Measurements from ENCODE around the gene TRPV5.

TRPV5 gene

DNA sequence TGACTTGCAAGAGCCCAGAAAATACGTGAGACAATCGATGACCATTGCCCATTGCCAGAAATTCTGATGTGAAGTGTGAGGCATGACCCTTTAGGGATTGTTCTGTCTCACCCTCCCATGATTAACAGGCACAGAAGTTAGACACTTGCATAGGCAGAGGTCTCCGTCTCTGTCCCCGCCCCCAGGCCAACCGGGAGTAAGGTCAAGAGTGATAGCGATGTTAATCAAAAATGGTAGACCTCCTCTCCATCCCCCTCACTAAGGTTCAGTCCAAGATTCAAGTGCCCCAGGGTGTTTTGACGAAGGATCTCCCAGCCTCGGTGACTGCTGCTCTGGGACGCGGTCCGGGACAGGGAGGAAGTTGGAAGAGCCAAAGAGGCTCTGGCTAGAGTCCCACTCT lies 25.3 kb downstream of the TRPV5 start:
- DNase-seq, result no peak

GRCh38 chr7:142906643-142907042 lies 26.9 kb downstream of the TRPV5 start:
- no peak for DNase-seq

DNA sequence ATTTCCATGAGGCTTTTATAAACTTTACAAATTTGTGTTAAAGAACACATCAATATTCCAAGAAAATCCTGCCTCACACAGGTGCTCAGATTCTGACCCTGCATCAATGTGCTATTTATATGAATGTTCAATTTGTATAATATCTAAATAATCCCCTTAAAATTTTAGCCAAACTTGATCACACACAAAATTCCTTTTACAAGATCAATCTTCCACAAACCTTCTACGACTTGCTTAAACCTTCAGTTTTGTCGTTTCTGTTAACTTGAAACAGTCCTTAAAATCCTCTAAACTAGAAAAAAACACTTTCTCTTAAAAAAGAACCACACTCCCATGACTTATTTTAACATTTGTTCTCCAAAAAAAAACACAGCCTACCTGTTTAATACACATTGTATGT lies 27.8 kb downstream of the TRPV5 start:
- DNase-seq, result no peak

DNA sequence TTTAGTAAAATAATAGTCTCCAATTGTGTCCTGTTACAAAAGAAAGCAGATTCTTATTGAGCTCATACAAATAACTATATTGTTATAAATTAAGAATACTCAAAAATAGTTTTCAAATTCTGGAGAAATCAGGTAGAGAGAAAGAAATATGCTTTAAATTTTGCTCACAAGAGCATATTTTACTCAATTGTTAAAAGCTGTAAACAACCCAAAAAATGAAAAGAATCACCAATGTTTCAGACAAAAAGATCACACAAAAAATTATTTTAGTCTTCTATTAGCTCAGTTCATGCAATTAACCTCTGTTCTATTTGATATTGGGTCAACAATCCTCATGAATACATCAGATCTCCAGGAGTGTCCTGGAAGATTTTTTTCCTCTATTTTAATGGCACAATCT lies 29.4 kb downstream of the TRPV5 start:
- DNase-seq, result no peak

DNA sequence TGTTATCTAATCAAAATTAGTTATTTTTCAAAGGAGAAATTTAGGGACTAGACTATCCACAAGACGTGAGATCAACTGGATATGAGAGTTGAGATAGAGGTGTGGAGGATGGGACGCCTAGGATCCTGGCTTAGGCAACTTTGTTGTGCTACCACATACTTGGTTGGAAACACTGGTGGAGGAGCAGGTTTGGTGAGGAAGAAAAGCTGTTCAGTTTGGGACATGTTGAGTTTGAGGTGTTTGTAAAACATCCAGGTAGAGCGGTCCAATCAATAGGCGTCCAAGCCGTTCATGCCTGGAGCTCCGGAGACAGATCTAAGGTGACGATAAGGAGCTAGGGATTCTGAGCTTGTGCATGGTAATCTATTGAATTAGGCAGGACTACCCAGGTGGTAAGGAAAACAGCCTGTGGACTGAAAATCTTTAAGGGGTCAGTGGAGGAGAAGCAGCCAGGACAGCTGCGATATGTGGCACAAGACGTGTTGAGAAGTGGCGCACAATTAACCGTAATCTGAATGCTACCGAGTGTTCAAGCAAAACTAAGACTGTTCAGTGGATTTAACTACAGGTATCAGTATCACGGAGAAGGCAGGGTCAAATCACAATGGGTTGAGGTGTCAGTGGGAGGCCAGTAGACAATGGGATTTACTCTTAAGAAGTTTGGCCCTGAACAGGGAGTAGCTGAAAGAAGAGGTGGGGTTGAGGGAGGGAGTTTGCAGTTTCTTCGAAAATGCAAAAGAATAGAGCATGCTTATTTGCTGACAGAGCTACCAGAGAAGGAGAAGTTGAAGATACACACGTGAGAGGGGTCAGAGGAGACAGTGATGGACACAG lies 31.9 kb downstream of the TRPV5 start:
- no peak for DNase-seq

DNA sequence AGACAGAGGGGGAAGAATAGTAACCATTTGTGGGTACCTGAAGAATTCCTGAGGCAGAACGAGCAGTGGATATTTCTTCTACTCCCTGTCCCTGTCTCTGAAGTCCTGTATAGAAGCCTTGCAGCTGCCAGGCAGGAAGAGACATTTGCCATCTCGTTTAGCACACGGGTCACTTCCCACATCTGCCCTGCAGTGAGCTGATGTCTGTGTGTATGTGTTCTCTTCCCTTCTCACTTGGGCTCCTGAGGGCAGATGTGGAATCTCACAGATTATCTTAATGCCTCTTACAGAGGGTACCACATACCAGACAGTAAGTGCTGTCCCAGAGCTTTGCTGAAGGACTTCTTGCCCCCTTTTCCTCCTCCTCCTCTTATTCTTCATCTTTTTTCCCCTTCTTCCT lies 33.9 kb downstream of the TRPV5 start:
- no peak for DNase-seq

GRCh38 chr7:142898377-142899170 lies 35.0 kb downstream of the TRPV5 start:
- DNase-seq, result no peak

DNA sequence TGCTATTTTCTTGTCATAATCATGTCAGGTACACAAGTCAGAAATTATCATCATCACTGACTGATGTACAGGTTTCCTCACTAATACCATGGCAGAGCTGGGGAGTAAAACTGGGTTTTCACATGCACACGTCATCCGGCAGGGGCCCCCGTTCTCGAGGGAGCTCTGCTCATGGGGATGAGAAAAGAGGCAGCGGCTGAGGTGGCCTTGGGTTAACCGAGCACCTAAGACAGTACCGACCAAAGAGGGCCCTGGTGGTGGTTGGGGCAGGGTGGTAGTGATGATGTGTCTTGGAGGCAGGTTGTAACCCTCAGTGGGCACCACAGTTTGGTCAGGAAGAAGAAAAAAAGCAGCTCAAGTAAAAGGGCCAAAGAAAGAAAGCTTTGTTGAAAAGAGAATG lies 35.9 kb downstream of the TRPV5 start:
- DNase-seq, result no peak

DNA sequence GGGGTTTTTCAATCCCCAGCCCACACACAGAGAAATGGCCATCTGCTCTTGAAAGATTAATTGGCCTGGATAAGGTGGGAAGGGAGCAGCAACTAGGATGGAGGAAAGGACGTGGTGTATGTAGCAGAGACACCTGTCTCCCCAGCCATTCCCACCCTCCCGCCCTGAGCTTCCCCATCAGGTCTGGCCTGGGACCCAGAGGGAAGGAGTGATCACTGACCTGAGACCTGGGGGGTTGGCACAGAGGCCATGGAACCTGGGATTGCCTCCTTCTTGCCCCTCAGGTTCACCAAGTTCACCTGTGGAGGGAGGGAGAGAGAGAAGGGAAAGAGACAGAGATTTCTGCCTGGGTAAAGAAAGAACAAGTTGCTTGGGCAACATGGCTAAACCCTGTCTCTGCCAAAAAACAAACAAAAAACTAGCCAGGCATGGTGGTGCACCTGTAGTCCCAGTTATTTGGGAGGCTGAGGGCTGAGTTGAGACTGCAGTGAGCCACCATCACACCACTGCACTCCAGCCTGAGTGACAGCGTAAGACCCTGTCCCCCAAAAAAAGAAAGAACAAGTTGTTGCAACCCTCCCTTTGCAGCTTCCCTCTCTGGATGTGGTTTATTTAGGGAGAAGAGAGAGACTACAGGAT lies 36.7 kb downstream of the TRPV5 start:
- DNase-seq, result no peak

DNA sequence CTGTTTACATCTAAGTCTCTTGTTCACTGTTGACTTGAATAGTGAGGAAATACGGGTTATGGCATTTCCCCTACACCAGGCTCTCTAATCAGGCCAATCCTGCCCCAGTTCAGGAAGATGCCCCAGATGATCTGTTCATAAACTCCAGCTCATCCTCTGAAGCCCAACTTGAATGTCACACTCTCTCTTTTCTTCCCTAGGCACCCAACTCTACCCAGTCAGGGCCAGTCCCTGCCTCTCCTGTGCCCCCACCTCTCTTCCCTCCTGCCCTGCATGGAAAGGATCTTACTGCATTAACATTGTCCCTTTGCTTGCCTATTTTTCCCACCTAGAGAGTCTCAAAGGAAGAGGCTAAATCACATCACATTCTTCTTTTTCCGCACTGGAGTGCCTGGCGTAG lies 37.4 kb downstream of the TRPV5 start:
- DNase-seq, result no peak

- DNase-seq, result no peak
These were observed 38.5 kb downstream of the TRPV5 start for GRCh38 chr7:142894985-142895593.

GRCh38 chr7:142894112-142894984 lies 39.2 kb downstream of the TRPV5 start:
- DNase-seq, result no peak

- DNase-seq, result no peak
These were observed 40.6 kb downstream of the TRPV5 start for GRCh38 chr7:142892951-142893350.

GRCh38 chr7:142891490-142892082 lies 42.0 kb downstream of the TRPV5 start:
- no peak for DNase-seq

GRCh38 chr7:142890874-142891485 lies 42.6 kb downstream of the TRPV5 start:
- no peak for DNase-seq

DNA sequence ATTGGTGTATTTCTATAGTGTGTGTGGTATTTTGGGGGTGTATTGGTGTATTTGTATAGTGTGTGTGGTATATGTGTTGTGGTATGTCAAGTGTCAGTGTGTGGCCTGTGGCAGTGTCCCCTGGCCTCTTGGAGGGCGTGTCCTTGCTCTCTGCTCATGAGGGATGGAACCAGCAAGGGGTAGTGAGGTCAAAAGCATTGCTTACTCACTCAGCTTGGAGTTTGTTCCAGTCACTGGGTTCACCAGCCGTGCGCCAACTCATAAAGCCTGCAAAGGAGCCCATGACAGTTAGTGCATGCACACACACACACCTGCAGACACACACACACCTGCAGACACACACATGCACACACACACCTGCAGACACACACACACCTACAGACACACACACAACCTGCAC lies 43.7 kb downstream of the TRPV5 start:
- no peak for DNase-seq

- DNase-seq, result no peak
These were observed 46.1 kb downstream of the TRPV5 start for GRCh38 chr7:142887282-142888015.

- DNase-seq, result no peak
These were observed 46.7 kb downstream of the TRPV5 start for GRCh38 chr7:142886866-142887265.

- no peak for DNase-seq
These were observed 48.0 kb downstream of the TRPV5 start, which contains the start of gene TRPV6 for GRCh38 chr7:142885311-142886230. TRPV6 (minus strand) TSS chr7:142885745.

DNA sequence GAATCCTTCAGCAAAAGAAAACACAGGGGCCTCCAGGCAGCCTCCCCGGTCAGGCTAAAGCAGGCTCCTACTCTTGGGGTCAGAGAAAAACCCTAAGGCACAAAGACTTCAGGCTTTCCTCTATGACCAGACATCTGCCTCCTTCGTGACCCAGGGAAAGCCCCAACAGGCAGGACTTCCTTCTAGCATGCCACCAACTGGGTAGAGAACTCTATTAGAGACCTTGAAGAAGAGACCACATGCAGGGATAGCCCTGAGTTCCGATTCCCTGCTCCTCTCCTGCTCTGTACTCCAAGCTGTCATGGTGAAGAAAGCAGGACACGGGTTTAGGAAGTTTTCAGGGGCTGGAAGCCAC lies 49.3 kb downstream of the TRPV5 start:
- DNase-seq, result no peak
